Glomerular visceral epithelial cell (primary cell): ENCODE results near the gene PACRG.

Experiments
- DNase-seq: peaks from one replicate; pipeline ENCODE4 v3.0.0-alpha.2; 2016; ENCODE audit errors: extremely low spot score

PACRG gene

DNA sequence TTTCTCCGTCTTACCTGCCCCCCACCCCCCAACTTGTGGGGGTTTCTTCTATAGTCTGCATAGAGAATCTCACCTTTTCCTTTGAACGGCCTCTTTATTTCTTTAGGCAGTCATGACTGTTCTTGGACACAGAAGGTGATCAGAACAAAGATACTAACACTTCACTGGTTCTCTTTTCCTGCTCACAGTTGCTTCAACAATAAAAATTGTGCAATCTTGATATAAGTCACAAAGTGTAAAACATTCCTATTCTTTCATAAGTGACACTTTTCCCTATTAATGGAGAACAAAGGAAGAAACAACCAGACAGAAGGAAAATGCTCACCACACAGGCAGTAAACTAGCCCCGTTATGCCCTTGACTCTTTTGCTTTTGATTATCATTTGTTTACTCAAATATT, 448.3 kb downstream of the PACRG start:
- no peak for DNase-seq

DNA sequence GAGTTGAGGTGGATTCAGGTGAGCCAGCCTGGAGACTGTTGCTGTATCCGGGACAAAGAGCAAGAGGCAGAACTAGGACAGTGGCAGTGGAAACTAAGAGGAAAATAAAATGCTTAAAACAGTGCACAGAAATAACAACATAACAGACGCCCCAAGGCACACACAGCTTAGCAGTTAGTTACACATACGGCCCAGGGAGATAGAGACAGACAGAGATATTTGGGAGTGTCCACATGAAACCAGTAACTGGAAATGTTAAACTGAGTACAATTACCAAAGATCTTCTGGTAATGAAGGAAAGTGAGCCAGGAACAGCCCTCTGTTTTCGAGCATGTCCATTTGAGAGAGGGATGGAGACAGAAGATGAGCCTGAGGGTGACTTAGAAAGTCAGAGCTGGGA, 449.2 kb downstream of the PACRG start:
- DNase-seq, result no peak

DNA sequence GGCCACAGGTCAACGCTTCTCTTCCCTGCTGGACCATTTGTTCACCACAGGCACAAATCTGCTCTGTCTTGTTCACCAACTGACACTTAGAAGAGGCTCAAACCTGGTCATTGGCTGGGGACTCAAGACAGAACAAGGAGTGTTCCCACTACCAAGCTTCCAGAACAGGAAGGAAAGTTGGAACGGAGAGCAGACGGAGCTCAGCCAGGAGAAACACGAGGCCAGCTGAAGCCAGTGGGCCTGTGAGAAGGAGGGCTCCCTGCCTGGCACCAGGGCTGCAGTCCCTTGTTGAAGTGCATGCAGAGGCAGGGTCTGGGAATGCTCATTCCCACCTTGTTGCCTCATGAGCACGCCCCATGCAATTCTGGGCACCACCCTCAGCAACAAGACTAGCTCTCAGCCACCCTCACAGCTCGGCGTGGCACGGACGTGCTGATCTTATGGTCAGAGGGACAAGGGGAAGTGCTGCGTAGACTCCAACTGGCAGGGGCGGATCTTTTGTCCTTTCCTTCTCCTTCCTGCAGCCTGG, 450.2 kb downstream of the PACRG start:
- no peak for DNase-seq

DNA sequence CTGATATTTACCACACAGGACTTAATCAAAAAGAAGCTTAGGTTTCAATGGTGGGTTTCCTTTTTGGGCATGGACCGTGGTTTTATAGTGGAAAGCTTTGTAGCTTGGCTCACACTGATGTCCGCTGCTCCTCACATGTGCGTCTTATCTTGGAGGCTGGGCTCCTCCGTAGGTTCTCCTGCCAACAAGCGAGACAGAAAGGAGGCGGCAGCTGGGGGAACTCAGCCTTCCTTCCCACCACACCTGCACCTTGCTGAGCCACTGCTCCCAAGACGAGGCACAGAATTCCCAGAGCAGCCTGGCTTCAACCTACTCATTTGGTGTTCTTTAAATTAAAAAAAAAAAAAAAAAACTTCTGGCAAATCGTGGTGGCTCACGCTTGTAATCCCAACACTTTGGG, 451.3 kb downstream of the PACRG start:
- DNase-seq, result no peak

DNA sequence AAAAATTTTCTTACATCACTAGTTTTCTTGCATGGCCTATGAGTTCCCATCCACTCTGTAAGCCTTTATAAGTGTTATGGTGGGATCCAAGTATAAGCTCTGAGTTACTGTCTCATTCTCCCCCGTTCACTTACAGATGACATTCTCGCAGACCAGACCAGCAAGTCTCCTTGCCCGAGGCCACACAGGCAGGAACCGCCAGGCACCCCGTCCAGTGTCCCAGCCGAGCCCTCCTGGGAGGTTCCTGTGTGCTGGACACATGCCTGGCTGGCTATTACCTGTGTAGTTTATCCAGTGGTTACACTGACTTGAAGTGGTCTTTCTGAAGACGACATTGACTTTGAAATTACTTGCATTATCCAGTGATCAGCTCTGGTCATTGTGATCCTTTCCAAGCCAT, 451.9 kb downstream of the PACRG start:
- DNase-seq, result no peak

DNA sequence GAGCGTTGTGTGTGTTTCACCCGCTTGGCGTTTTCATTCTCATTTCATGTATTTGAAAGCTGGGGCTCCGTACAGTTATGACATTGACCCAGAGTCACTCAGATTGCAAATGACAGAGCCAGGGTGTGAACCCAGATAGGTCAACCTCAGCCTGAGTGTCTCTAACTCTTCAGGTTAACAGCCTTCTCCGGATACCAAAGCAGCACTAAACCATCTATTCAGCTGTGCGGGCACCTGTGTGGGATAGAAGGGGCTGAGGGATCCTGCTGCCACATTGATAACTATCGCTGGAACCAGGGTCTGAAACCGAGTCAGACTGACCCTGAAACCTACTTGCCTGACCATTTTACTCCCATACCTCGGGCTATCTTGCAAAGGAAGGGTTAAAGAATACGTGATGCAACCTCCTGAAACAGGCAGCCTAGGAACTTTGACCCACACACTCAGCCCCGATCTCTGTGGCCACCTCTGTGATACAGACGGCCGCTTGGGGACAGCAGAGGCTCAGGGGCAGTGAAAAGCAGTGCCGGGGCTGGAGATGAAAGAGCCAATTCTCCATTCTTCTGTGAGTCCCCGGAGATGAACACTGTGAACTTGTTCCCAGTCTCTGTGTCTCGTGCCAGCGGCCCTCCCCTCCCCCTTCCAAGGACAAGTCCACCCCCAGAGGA, 453.2 kb downstream of the PACRG start:
- peak; percentile 76 for DNase-seq

DNA sequence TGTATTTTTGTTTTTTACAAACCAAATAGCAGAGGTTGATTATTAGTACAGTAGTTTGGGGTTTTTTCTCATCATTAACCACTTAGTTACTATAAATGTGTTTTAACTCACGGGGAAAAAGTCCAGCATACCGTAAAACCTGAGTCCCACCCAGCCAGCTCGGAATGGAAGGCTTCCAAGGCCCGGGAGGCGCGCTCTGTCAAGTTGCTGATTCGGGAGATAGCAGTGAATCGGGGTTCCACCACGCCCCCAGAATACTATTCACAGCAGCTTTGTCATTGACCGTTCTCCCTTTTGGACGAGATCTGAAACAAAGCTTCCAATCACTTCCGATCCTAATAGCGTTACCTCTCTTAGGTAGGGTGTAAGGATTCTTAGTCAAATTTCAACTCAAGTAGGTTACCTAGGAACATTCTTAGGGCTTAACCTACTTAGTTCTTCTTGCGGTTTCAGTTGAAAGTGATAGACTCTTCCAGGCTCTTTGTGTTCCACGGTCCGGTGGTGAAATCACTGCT, 453.9 kb downstream of the PACRG start:
- no peak for DNase-seq

DNA sequence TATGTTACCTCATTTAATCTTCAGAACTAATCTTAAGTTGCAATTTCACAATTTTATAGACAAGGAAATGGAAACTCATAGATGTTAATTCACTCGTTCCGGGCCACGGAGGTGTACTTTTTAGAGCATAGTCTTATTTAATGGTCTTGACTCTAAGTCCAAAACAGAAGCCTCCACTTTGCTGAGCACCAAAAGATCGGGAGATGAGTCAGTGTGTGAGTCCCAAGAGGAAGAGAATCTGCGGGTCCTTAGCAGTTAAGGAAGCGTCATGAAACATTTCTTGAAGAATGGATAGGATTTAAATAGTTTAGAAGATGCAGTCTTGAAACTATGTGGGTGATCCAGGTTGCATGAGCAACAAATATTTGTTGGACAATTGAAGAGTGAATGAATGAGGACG, 454.9 kb downstream of the PACRG start:
- DNase-seq, result no peak

DNA sequence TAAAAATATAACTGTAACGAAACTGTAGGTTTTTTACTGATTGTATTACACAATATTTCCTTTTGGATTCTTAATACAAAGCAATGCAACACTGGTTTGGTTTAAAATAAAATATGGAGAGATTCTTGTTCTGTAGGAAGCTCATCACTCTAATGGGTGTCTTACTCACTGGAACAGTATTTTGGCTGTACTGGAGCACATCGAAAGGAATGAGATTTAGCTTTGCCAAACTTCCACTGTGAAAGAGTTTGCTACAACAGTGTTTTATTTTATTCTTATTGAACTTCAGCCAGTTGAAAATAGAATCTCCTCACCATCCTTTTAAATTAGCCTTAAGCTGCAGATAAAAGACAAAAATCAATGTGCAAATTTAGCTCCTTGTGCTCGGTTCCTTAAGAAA, 456.0 kb downstream of the PACRG start:
- DNase-seq, result no peak

DNA sequence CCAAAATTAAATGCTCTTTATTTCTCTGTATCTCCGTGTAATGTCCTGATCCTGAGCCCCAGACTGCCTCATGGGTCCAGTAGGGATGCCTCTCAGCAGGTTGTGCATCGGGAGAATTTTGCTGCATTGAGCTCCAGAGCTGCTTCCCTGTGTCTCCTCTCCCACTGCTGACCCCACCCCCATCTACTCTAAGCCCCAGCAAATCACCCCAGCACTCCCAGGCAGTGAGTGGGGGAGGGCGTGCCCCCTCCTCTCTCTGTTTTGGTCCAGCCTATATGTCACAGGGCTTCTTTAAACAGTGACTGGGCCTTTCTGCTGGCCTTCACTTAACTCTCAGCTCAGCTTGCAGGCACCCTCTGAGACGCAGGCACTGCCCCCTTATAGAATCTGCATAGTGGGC, 458.0 kb downstream of the PACRG start:
- no peak for DNase-seq

DNA sequence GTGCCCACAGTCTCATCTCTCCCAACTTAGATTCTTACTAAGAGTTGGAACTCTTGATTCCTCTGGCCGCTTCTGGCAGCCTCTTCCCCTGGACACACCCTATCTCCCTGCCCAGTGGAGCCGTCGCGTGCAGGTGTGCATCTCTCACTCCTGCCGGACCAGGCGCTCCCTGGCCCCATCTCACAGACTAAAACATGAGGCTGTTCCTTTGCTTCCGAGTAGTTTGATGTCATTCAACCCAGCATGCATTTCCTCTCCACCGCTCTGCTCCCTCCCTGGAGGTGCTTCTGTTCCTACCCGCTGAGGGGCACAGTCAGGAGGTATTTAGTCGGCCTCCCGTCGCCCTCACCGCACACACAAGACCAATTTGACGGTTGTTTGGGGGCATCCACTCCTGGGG, 458.8 kb downstream of the PACRG start:
- DNase-seq, result no peak

DNA sequence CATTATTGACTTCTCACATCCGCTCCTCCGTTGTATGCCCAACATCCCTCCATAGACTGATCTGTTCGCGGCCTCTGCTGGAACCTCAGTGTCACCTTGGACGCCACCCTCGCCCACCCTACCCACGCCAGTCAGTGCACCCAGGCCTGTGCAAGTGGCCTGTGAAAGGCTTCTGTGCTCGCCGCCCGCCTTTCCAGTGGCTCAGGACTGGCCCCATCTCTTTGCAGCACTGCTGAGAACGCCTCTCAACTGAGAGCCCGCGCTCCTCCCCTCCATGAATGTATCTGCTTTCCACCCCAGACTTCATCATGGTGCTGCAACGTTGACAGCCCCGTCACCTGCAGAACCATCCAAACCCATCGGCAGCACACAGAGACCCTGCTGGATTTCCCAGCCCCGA, 459.4 kb downstream of the PACRG start:
- no peak for DNase-seq

DNA sequence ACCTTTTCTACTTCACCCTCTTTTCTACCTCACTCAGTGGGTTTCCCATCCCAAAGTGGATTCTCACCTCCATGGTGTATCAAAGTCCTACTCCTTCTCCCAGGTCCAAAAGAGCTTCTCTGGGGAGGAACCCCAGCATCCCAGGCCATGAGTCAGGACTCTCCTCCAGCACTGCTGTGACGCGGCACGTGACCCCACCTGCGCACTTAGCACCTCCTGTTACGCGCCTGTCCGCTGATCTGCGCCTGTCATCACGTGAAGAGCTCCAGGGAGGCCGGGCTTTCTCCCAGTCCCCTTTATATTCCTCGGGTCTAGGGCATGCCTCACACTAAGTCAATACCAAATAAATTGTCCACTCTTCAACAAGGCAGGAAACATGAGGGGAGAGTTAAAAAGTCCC, 459.8 kb downstream of the PACRG start:
- no peak for DNase-seq

DNA sequence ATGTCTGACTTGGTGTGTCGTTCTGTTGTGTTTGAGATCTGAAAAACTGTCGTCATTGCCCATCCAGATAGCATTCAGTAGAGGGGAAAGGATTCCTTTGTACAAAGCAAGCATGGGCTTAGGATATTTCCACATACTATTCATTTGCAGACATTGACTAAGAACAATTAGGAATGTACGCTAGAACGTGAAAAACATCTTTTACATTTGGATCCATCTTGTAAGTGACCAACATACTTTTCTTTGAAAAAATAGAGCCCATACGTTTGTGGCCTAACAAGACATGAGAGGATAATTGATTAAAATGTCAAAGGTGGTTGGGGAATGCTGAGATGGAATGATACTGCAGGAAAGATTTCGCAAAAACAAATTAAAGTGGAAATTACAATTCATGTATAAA, 461.0 kb downstream of the PACRG start:
- DNase-seq, result no peak

DNA sequence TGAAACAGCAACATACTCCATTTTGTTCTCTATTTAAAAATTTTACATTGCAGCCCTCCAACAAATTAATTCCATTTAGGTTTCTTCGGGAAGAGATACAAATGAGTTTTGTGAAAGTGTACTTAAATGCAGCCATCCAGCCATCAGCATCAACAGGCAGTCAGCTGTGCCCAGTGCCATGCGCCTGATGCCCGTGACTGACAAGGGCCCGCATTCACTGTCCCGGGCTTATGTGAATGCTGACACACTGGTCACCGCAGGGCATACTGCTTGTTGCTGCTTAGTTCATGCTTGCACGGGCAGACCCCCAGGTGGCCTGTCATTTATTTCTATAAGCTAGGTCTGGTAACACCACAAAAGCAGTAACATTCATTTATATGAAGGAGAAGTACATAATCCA, 461.8 kb downstream of the PACRG start:
- DNase-seq, result no peak

DNA sequence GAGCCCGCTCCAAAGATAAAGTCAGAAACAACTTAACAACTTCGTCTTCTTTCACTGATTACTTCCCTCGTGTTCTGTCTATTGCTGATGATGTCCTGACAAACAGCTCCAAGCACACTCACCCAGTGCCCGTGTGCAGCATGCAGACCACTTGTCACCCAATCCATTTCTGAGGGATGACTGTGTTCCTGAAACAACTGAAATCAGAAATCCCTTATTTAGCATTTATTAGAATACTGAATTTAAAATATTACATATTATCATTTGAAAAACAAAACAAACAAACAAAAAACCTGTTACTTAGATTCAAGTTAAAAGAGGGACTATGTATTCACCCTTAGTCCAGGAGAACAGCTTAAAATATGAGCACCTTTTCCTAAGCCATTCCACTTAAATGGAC, 463.0 kb downstream of the PACRG start:
- DNase-seq, result no peak

DNA sequence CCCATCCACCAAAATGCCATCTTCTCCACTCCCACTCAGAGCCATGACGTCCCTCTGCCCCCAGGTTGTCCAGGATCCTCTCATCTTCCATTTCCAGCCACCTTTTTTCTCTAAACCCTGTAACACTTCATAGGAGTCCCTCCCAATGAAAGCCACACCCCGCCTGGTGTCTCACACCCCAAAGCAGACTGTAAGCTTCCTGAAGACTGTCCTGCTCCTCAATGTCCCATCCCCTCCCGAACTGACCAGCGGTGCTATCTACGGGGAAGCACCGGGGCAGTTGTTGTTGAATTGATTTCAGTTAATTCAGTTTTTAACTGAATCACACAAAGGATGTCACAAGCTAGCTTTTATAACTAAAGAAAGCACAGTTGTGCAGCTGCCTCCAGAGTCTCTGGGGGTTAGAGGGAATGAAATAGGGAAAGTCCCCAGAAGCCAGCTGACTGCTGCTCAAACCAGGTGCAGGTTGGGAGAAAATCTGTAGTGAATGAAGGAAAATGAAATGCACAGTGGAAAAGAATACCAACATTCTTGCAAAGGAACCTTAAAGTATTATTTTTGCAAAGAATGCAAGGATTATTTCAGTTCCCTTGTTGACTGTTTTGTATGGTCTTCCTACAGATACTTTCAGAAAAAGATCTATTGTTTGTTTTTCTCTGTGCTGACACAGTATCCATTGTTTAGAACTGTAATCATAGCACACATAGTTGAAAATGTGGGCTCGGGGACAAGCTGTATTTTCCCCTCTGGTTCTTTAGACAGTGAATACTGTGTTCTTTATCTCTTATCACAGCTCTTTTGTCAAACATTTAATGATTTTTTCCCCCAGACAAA, 464.1 kb downstream of the PACRG start:
- DNase-seq, result no peak

DNA sequence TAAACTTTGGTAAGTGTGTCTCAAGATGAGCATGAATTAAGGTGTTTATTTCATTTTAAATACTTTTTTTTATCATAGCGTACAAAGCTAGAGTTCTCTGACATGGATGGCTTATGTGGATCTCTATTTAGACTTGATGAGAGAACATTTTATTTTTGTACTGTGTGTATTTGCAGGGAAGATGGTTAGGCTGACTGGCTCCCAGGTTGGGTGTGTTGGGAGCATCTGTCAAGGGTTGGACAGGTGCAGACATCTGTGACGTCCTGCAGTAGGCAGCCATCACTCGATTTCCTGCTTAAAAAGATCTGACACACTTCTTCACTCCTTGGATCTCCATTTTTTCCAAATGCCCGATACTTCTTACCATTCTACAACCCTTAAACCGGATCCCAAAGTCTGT, 464.8 kb downstream of the PACRG start:
- DNase-seq, result no peak

DNA sequence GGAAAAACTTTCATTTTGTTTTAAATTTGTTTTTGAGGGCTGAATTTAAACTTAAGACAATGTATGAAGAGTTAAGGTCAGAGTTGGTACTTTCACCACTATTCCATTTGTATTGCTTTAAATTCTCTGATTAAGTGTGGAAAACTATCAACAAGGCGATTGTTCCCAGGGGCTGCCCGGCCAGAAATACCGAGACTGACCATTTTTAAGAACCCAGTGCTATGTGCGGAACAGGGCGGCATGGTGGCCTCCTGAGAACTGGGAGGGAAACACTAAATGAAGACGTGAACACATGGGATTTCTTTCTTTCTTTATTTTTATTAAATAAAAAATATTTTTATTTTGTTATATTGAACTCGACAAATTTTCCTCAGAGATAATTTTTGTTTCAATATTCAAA, 465.6 kb downstream of the PACRG start:
- DNase-seq, result no peak

DNA sequence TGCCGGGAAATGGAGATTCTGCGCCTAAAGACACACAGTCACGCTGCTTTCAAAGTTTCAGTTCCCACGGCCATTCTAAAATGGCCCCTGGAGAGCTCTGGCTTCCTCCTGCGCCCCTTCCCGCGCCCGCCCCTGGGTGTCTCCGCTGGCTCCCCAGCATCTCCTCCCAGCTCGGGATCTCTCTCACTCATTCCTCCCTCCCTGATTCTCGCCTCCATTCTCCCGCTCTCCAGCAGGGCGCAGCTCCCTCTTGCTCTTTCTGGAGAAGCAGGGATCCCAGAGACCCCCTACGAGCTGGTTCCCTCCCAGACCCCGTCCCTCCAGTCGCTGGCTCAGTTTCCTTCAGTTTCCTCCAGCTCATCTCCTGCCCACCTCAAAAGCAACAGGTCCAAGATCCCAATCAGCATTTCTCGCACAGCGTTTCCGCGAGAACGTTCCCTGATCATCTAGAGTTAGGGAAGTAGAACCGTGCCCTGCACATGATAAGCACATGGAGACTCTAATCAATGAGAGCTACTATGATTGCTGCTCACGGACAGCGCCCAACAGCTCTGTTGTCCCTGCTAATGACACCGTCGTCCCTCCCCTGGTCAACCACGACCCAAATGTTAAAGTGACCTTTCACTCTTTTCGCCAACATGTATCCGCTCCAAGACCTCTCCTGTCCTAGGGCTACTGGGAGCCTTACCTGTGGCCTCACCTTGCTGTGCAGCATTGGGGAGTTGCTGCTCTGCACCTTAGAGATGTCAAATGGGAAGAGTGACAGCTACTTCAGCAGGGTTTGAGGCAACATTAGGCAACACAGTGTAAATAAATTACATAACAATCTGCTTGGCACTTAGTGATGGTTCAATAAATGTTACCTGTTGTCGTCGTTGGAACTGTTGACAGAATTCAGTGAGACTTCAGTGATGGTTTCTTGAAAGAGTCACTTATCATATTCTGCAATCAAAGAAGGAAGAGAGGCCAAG, 468.2 kb downstream of the PACRG start:
- no peak for DNase-seq

DNA sequence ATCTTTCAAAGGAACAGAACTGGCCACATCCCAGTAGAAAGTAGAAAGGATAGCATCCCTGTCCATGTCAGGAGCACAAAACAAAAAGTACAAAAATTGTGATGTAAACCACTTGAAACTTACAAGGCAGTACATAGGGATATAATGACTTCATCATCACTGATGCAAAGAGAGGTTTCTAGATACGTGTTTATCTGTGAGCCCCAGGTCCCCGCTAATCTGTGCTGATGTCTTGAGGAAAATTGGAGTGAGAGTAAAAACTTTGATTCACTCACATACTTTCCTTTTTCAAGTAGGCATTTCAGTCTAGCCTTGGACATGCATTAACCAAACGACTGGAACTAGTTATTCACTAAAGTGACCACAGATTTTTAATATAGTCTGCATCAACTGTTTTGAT, 470.1 kb downstream of the PACRG start:
- DNase-seq, result no peak

DNA sequence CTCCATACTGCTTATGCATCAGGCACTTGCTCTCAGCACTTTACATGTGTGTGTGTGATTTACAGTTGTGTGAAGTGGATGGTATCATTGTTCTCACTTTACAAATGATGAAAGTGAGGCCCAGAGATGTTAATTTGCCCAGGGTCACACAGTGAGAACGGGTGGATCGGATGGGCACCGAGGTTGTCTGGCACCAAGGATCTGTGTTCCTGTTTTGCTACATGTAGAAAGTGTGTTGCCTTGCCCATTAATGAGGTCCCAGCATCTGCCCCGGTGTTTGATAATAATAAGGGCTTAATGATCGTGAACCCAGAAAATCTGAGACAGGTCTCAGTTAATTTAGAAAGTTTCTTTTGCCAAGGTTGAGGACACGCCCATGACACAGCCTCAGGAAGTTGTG, 470.6 kb downstream of the PACRG start:
- no peak for DNase-seq
